Esophagus muscularis mucosa (tissue), 4 donors: ENCODE data around the gene CFD. TPM values are rescaled to one million over a fixed set of nuclear protein-coding genes. Genes with fewer than 3 reads are reported as not detected.
"Not testable (repeated sequence)": the region's sequence is repeated elsewhere in the genome, so short reads cannot be mapped to it uniquely, and the experiment has no call there.

ENCODE experiments used
- DNase-seq: peaks from one replicate; pipeline ENCODE4 v3.0.0-alpha.2; 2017; ENCODE audit errors: extremely low spot score
- H3K27ac ChIP-seq, 4 donors: fragments of 200-600 bp; sonication (generic); replicated peaks in 1 of 4; 1 replicate in 3 of 4; 2 replicates in 1 of 4; pipeline ENCODE4 v1.5.1; 2016 to 2019; ENCODE audit warnings: mild to moderate bottlenecking in 1 of 4
- H3K27me3 ChIP-seq, 4 donors: fragments of 200-600 bp; sonication (generic); one replicate each; pipeline versions ENCODE4 v1.5.1 to v1.6.0; 2016 to 2019
- H3K36me3 ChIP-seq, 4 donors: fragments of 200-600 bp; sonication (generic); one replicate each; pipeline ENCODE4 v1.5.1; 2016 to 2019
- H3K4me1 ChIP-seq, 4 donors: fragments of 200-600 bp; sonication (generic); one replicate each; pipeline ENCODE4 v1.5.1; 2016 to 2019
- H3K4me3 ChIP-seq, 4 donors: fragments of 200-600 bp; sonication (generic); 1 replicate in 2 of 4; 2 replicates in 2 of 4; pipeline ENCODE4 v1.5.1; 2016 to 2019; ENCODE audit warnings: mild to moderate bottlenecking in 4 of 4, moderate library complexity in 1 of 4
- H3K9me3 ChIP-seq, 4 donors: fragments of 200-600 bp; sonication (generic); 1 replicate in 3 of 4; 2 replicates in 1 of 4; pipeline ENCODE4 v1.5.1; 2016 to 2019
- EP300 ChIP-seq: sonication (generic); formaldehyde crosslinking; IDR thresholded peaks from one replicate; pipeline ENCODE4 v1.6.1; 2017; ENCODE audit warnings: antibody characterized with exemption
- POLR2A ChIP-seq: fragments of 450-650 bp; IDR thresholded peaks from one replicate; pipeline ENCODE4 v1.6.1; 2017; ENCODE audit warnings: antibody characterized with exemption, moderate library complexity, mild to moderate bottlenecking, low read depth
- POLR2AphosphoS5 ChIP-seq, 2 donors: sonication (generic); formaldehyde crosslinking; IDR thresholded peaks; one replicate each; pipeline ENCODE4 v1.6.1; 2017; ENCODE audit warnings: antibody characterized with exemption in 2 of 2
- WGBS: methylation state at CpG from one replicate; pipeline ENCODE4 v1.1.5; 2018; 5-methylcytosine and 5-hydroxymethylcytosine counted together
- intact Hi-C: fragments of 100-400 bp; cut with DNase I; formaldehyde crosslinking; loops from one replicate; pipeline ENCODE4 v1.15.1; 2023
- total RNA-seq, 4 donors: library from RNA; depleted of rRNA; stranded (reverse); fragments of >200 nt; gene quantifications; one replicate each; pipeline versions ENCODE4 v1.1.0 to v1.2.1, GENCODE V29; 2016
- TF ChIP-seq, protein P1 (sequence below), 3 experiments: fragments of 200-600 bp in 2 of 3; fragments of 450-650 bp in 1 of 3; sonication (generic) in 2 of 3; IDR thresholded peaks; one replicate each; pipeline ENCODE4 v1.5.1; 2017 to 2019; ENCODE audit warnings: antibody characterized with exemption in 3 of 3, mild to moderate bottlenecking in 2 of 3, moderate library complexity in 1 of 3

Gene CFD
- total RNA-seq, 4 donors from 2014 or later = 298 to 1,068 (median 643) TPM

DNA sequence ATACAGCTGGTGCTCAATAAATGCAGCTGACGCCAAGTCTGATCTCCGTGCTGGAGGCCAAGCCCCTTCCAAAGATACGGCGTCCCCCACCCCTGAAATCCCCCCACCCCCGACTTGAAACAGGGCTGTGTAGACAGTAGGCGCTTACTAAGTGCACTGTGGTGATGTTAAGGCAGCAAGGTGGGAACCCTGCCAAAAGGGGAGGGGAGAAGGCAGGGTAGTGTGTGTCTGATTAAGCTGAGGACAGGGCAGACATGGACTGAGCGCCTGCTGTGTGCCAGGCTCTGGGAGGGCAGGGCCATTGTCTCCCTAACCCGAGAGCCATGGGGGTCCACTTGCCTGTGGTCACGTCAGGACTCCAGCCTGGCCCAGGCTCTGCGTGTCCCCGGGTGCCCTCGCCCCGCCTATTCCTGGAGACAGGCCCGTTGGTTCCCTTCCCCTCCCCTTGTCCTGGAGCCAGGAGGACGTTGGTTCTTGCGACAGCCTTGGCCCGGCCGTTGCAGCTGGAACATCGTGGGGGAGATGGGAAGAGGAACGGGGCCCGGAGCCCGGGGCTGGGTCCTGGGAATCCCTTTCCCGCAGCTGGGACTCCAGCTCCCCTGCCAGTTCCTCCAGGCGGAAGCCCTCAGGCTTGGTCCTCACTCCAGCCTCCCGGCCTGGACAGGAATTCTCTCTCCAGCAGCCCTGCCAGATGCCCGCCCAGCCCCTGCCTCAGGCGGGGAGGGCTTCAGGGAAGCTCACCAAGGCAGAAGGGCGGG lies 9.1 kb upstream of the CFD start:
- peak overlapping the region; percentile 32 to 36 (median 34) for H3K4me3 ChIP-seq
- intact Hi-C loops = no loop called here
- peaks cover 0 to 69% (median 22%) of the 10 kb centered on the region in 4 donors for H3K27me3 ChIP-seq

DNA sequence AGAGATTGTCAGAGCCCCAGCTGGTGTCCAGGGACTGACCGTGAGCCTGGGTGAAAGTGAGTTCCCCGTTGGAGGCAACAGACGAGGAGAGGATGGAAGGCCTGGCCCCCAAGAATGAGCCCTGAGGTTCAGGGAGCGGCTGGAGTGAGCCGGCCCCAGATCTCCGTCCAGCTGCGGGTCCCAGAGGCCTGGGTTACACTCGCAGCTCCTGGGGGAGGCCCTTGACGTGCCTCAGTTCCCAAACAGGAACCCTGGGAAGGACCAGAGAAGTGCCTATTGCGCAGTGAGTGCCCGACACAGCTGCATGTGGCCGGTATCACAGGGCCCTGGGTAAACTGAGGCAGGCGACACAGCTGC lies 8.5 kb upstream of the CFD start:
- Histone ChIP-seq H3K27me3 (peaks cover 0 to 69% (median 18%) of the 10 kb centered on the region in 4 donors), H3K36me3 (no peaks in the 10 kb centered on the region), H3K4me1 (peaks cover 13 to 45% (median 44%) of the 10 kb centered on the region in 4 donors), H3K27ac (peak overlapping the region; percentile 76 to 86 (median 80)), H3K9me3 (no peaks in the 10 kb centered on the region), H3K4me3 (peak overlapping the region; percentile 32 to 36 (median 34))
- WGBS = 20% methylated on average over 6 of the region's 13 CpGs
- intact Hi-C loops = no loop called here
- DNase-seq = no peak
- TF ChIP-seq POLR2AphosphoS5 (IDR thresholded peaks at IDR 0.05) (no peak), EP300 (no peak), POLR2A (no peak)
- TF ChIP-seq, protein P1, sequence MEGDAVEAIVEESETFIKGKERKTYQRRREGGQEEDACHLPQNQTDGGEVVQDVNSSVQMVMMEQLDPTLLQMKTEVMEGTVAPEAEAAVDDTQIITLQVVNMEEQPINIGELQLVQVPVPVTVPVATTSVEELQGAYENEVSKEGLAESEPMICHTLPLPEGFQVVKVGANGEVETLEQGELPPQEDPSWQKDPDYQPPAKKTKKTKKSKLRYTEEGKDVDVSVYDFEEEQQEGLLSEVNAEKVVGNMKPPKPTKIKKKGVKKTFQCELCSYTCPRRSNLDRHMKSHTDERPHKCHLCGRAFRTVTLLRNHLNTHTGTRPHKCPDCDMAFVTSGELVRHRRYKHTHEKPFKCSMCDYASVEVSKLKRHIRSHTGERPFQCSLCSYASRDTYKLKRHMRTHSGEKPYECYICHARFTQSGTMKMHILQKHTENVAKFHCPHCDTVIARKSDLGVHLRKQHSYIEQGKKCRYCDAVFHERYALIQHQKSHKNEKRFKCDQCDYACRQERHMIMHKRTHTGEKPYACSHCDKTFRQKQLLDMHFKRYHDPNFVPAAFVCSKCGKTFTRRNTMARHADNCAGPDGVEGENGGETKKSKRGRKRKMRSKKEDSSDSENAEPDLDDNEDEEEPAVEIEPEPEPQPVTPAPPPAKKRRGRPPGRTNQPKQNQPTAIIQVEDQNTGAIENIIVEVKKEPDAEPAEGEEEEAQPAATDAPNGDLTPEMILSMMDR (IDR thresholded peaks at IDR 0.05) = no peak

More for the DNA sequence above, 9.1 kb upstream of the CFD start:
- WGBS = 39% methylated on average over 12 of the region's 28 CpGs
- no peaks in the 10 kb centered on the region for H3K36me3 ChIP-seq
- DNase-seq = peak; percentile 98
- H3K9me3 ChIP-seq = no peaks in the 10 kb centered on the region
- TF ChIP-seq, protein P1 (IDR thresholded peaks at IDR 0.05) = no peak
- TF ChIP-seq POLR2AphosphoS5 (IDR thresholded peaks at IDR 0.05) = peak; percentile 86 to 90
- no peak for TF ChIP-seq POLR2A
- TF ChIP-seq EP300 = peak; percentile 85
- H3K4me1 ChIP-seq = peaks cover 13 to 45% (median 44%) of the 10 kb centered on the region in 4 donors
- peak overlapping the region; percentile 76 to 86 (median 80) for H3K27ac ChIP-seq

DNA sequence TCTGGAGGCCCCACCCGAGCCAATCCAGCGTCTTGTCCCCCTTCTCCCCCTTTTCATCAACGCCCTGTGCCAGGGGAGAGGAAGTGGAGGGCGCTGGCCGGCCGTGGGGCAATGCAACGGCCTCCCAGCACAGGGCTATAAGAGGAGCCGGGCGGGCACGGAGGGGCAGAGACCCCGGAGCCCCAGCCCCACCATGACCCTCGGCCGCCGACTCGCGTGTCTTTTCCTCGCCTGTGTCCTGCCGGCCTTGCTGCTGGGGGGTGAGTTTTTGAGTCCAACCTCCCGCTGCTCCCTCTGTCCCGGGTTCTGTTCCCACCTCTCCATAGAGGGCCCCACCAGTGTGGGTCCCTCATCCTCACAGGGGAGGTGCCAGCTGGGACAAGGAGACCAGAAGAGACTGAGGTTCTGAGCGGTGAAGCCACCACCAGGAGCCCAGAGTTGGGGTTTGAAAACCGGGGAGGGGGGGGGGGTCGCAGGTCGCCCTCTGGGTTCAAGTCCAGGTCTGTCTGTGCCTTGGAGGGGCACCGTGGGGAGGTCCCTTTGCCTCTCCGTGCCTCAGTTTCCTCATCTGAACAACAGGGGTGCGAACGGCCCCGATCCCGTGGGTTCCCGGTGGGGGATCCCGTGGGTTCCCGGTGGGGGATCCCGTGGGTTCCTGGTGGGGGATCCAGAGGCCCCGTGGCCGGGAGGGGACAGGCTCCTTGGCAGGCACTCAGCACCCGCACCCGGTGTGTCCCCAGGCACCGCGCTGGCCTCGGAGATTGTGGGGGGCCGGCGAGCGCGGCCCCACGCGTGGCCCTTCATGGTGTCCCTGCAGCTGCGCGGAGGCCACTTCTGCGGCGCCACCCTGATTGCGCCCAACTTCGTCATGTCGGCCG lies 7.1 kb upstream of the CFD start, which contains the start of gene ELANE:
Gene ELANE, plus strand, starts transcription at position 168 of the 878 bp plus-strand sequence. Its CDS starts 26 bp downstream, at position 194.
- no peak for TF ChIP-seq EP300
- no peak for TF ChIP-seq POLR2AphosphoS5 (IDR thresholded peaks at IDR 0.05)
- no peak for TF ChIP-seq POLR2A
- TF ChIP-seq, protein P1 (IDR thresholded peaks at IDR 0.05) = no peak
- Histone ChIP-seq H3K9me3 (no peaks in the 10 kb centered on the region), H3K36me3 (no peaks in the 10 kb centered on the region), H3K4me3 (peak within 1 kb of the TSS in 3 of 4 donors; percentile 33 to 36 (median 36)), H3K27me3 (peaks cover 0 to 66% (median 12%) of the 10 kb centered on the region in 4 donors), H3K4me1 (peaks cover 13 to 44% (median 43%) of the 10 kb centered on the region in 4 donors), H3K27ac (peak within 1 kb of the TSS; percentile 76 to 86 (median 80))
- intact Hi-C loops = no loop called here
- DNase-seq = no peak
- 47% methylated on average over 44 of the region's 55 CpGs for WGBS

DNA sequence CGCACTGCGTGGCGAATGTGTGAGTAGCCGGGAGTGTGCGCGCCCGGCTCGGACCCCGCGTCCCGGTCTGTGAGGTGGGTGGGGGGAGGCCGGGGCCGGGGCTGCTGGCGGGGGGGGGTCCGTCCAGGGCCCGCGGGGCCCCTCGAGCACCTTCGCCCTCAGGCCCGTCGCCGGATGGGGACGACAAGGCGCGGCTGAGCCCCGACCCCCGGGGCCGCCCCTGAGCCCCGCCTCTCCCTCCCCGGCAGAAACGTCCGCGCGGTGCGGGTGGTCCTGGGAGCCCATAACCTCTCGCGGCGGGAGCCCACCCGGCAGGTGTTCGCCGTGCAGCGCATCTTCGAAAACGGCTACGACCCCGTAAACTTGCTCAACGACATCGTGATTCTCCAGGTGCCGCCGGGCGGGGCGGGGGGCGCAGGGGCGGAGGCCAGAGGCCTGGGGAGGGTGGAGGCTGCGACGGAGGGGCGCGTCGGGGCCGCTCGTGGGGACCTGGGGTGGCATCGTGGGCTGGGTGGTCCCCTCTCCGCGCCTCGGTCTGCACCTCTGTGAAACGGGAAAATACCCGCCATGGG lies 6.4 kb upstream of the CFD start:
- WGBS = 40% methylated on average over 9 of the region's 67 CpGs
- peaks cover 0 to 64% (median 12%) of the 10 kb centered on the region in 4 donors for H3K27me3 ChIP-seq

DNA sequence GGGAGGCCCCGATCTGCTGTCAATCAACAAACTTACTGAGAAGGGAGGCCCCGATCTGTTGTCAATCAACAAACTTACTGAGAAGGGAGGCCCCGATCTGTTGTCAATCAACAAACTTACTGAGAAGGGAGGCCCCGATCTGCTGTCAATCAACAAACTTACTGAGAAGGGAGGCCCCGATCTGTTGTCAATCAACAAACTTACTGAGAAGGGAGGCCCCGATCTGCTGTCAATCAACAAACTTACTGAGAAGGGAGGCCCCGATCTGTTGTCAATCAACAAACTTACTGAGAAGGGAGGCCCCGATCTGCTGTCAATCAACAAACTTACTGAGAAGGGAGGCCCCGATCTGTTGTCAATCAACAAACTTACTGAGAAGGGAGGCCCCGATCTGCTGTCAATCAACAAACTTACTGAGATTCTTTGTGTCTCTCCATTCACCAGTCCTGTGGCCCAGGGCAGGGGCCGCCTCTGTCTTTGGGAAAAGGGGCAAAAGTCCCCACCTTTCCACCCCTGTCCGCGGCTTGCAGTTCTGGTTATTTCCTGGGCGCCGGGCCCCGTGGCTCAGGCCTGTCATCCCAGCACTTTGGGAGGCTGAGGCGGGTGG lies 5.7 kb upstream of the CFD start:
- 93% methylated on average over 8 of the region's 17 CpGs for WGBS
- H3K4me1 ChIP-seq = peaks cover 9 to 31% (median 30%) of the 10 kb centered on the region in 4 donors
- peaks cover 0 to 65% (median 15%) of the 10 kb centered on the region in 4 donors for H3K27me3 ChIP-seq
- H3K36me3 ChIP-seq, H3K9me3 ChIP-seq, intact Hi-C loops, DNase-seq, H3K4me3 ChIP-seq, H3K27ac ChIP-seq: not testable (repeated sequence)

More for the DNA sequence above, 6.4 kb upstream of the CFD start:
- no peak for TF ChIP-seq POLR2A
- TF ChIP-seq, protein P1 (IDR thresholded peaks at IDR 0.05) = no peak
- Histone ChIP-seq H3K27ac (no peak overlapping the region), H3K36me3 (no peaks in the 10 kb centered on the region), H3K4me1 (peaks cover 9 to 37% (median 36%) of the 10 kb centered on the region in 4 donors), H3K9me3 (no peaks in the 10 kb centered on the region), H3K4me3 (peak overlapping the region in 1 of 4 donors; percentile 18)
- DNase-seq = no peak
- intact Hi-C loops = no loop called here
